GM18511 (cell line): Measurements from ENCODE around the gene NECAB2.

Experiments
- ATAC-seq: cut with Tn5 transposase; IDR thresholded peaks from one replicate; pipeline ENCODE4 v1.9.1; 2021; ENCODE audit warnings: mild to moderate bottlenecking, moderate library complexity; ENCODE audit not compliant: unreplicated experiment

Gene NECAB2

DNA sequence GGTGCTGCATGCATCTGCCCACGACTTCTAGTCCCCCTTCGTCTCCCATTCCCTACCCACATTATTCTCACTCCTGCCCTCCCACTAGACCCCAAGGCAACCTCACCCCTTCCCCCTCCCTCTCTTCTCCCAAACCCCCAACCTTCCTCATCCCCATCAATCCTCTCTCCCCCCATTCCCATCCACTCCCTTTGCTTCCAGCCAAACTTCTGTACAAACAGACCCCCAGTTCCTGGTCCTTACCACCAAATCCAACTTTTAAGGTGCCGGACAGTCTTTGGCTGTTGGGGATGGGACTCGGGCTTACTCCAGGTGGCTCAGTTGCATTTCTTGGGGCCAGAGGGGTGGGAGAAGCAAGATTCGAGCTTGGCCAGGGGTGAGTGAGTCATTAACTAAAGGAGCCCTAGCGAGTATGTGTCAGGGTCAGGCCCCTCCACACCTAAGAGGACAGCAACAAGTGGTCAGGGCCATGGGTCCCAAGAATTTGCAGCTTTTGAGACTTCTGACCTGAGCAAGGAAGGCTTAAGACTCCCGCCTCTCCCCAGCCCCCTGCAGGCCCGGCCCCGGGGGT, 74.3 kb downstream of the NECAB2 start, which contains the start of gene SLC38A8:
Gene SLC38A8 (minus strand): TSS at position 488 of the 571 bp plus-strand sequence. CDS start 638 bp downstream, outside the sequence.
- no peak for ATAC-seq

DNA sequence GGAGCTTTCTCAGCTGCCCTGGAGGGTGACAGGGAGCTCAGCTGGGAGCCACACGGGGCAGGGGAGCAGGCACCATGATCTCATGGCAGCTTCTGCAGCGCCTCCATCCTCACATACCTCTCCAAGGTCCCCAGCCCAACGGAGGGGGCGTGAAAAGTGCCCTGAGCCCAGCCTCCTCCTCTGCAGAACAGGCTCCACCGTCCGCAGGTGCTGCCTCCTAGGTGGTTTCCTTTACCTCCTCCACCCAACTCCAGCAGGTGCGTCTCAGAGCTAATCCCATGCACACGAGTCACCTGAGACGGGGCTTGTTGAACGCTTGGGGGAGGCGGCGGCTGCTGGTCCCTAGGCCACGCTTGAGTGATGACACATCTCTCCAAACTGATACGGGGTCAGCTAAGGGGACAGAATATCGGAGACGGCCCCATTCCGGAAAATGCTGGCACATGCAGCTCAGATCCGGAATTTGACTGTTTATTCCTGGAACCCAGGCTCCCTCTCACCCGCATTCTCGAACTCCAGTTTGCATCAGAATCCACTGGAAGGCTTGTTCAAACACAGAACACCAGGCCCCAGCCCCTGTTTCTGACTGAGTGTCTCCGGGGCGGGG, 74.9 kb downstream of the NECAB2 start:
- no peak for ATAC-seq

DNA sequence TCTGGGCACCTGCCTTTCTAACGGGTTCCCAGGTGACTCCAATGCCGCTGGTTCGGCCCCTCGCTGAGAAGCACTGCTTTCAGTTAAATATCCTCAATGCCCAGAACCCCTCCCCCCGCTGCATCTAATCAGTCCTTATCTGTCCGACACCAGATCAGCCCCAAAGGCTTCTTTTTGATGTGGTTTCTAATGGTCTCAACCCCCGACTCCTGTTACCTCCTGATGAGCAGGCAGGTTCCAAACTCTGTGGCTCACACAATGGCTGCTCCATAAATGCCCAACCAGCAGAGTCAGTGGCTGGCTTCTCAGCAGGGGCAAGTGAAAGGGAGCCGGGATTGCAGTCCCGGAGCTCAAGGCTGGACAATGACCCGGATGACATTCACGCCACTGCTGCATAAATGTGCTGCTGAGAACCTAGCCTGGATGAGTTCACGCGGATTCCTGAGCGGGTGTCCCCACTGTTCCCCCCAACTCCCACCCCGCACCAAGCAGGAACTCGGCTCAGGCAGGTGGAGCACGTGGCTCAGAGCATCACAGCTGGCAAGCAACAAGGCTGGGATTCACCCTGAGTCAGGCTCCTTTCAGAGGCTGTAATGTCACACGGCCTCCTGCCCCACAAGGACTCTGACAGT, 75.6 kb downstream of the NECAB2 start:
- no peak for ATAC-seq

DNA sequence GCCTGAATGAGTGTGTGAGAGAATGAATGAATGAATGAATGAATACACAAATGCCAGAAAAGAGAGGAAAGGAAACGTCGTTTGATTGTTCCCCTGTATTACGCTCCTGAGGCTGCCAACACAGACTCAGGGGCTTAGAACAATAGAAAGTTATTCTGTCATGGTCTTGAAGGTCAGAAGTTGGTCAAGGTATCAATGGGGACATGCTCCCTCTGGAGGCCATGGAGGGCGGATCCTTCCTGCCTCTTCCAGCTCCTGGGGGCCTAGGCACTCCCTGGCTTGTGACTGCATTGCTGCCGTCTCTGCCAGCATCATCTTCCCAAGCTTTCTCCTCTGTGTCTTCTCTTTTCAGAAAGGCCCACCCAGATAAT, 76.1 kb downstream of the NECAB2 start:
- no peak for ATAC-seq

DNA sequence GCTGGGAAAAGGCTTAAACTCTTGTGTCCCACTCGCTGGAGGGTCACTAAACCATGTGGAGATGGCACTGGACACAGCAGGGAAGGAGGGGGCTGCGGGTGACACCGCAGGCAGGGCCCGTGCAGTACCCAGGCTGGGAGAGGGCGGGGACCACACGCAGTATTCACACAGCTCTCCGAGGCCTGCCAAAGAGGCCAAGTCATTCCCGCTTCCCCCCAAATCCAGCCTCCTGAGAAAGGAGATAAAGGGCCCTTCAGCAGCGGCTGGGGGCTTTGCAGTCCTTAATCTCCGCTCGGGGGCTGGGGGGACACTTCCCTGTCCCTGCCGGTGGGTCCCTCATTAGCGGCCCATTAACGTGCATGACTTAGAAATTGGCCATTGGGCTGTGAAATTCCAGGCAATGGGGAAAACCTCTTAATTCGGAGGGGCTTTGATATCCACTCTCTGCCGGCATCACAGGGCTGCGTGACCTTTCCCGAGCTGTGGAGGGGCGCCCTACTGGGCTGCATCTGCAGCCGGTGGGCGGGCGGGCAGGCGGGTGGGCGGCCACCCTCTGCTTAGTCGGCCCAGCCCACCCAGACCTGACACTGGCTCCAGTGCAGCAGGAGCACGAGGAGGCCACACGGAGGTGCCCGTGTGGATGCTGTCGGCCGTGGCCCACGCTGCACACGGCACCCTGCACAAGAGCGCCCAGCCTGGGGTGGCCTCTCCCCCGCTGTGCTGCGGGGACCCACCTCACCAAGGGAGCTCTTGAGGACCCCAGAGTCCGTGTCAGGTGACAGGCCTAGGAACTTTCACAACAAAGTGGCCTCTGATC, 77.2 kb downstream of the NECAB2 start:
- ATAC-seq: no peak

DNA sequence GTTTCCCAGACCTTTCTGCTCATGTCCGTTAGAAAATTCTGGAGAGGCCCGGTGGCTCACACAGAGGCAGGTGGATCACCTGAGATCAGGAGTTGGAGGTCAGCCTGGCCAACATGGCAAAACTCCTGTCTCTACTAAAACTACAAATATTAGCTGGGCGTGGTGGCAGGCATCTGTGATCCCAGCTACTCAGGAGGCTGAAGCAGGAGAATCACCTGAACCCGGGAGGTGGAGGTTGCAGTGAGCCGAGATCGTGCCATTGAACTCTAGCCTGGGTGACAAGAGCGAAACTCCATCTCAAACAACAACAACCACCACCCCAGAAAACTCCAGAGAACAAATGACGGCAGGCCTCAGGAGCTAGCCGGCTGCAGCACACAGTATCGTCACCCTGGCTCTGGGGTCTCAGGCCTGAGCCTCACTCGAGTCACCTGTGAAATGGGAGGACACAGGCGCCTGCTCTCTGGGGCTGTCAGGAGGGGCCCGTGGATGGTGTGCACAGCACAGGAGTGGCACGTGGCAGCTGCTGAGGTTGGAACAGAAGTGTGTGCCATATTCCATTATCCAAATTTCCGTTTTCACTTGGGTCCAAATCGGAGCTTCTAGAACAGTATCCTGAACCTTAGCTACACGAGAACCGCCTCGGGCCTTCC, 77.9 kb downstream of the NECAB2 start:
- no peak for ATAC-seq

DNA sequence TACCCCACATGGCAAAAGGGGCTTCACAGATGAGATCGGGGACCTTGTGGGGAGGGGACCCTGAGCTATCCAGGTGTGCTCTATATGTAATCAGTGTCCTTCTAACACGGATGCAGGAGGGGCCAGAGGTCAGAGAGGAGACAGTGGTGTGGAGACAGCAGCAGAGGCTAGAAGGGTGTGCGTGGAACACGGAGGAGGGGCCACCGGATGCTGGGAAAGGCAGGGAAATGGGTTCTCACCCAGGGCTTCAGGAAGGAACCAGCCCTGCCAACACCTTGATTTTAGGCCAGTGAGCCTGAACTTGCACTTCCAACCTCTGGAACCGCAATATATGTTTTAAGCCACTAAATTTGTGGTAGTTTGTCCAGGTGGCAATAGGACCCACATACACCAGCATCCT, 79.2 kb downstream of the NECAB2 start:
- no peak for ATAC-seq

DNA sequence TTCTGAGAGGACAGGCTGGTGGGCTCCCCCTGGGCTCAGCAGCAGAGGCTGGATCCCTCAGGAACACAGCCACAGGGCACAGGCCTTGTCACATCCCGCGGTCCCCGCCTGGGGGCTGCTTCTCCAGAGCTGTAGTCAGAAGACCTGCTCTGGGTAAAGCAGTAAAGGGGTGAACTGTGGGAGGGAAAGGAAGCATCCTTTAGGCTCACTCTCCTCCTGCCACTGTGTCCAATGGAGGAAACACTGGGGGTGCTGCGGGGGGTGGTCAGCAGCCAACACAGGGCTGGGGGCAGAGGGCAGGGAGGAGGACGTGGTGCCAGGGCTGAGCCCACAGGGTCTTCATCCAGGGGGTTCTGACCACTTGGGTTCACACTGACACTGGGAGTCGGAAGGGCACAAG, 79.6 kb downstream of the NECAB2 start:
- no peak for ATAC-seq

DNA sequence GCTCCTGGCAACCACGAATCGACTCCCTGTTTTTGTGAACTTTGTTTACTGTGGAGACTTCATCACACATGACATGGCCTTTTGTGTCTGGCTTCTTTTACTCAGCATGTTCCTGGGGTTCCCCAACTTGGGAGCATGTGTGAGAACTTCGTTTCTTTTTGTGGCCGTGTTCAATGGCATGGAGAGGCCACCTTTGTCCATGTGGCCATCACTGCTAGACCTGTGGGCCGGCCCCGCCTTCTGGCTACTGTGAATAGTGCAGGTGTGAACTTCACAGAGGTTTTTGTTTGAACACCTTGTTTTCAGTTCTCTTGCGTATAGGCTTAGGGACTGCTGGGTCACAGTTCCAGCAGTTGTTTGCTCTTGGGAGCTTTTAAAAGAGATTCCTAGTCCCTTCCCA, 80.2 kb downstream of the NECAB2 start:
- no peak for ATAC-seq

DNA sequence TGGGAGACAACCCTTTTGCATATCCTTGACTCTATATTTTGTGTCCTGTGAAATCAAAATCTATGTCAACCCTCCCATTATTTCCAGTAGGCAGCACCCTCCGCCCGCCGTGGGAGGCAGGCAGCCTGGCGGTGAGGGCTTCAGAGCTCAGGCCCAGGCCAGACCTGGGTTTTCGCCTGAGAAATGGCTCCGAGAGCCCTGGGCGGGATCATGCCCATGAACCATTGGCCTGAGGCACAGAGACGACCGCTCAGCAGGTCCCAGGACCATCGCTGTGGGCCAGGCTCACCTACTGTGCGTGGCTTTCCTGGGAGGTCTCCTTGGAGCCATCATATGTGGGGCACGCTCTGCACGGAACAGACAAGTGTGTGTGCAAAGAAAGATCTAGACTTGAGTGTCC, 80.8 kb downstream of the NECAB2 start:
- no peak for ATAC-seq

DNA sequence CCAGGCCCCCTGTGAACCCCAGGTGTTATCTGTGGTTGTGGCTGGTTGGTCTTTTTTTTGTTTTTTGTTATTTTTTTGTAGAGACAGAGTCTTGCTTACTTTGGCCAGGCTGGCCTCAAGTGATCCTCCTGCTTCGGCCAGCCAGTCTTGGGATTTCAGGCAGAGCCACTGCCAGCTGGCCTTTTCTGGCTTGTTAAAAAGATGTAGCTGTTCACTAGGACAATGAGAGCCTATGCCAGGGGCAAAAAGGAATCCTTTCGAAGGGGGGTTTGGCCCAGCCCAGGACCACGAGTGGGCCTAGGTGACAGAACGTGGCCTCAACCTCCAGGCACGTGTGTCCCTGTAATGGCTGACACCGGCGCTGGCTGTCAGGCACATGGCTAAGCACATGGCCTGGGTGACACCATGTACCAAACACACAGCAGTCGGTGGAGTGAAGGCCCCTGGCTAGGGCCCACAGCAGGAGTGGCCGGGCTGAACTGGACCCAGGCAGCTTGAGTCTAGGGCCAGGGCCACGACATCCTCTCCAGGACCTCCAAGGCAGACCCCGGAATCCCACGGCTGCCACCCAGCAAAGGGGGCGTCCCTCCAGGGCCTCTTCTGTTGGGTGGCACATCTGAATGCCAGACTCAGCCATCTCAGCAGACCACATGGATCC, 81.5 kb downstream of the NECAB2 start:
- no peak for ATAC-seq

DNA sequence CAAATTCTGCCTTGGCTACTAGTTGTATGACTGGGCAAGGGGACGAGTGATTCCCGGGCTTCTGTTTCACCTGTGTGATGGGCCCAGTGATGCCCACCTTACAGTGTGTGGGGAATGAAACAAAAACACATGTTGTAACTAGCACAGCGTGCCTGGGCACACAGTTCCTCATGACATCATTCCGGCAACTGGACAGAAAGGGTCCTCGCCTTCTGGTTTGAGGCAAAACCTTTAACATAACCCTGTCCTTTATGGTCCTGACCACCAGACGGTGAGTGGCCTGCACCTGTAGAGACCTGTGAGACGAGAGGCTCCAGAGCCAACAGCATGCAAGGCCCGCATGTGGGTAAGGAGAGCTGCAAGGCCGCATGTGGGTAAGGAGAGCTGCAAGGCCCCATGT, 82.3 kb downstream of the NECAB2 start:
- no peak for ATAC-seq

DNA sequence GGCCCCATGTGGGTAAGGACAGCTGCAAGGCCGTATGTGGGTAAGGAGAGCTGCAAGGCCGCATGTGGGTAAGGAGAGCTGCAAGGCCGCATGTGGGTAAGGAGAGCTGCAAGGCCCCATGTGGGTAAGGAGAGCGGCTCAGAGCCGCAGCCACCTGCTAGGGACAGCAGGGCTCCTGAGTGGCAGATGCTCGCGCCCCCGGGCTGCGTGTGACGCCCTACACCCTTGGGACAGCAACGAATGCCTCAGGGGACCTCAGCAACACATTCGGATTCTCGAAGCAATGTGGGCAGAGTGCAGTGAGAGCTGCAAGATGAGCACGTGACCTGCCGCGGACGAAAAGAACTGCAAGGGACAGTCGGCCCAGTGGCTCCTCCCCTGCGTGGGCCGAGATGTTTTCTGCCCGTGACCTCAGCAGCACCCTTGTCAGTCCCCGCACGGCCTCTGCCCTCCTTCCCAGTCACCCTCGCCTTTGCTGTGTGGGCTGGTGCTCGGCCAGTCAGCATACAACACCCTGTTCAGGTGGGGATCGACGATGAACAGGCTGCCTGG, 84.1 kb downstream of the NECAB2 start:
- ATAC-seq: no peak
